G401 (cell line): ENCODE measurements around the gene FAM83F. TPM values are rescaled to one million over a fixed set of nuclear protein-coding genes. Genes with fewer than 3 reads are reported as not detected.
"Not testable (repeated sequence)": the region's sequence is repeated elsewhere in the genome, so short reads cannot be mapped to it uniquely, and the experiment has no call there.

ENCODE experiments used
- DNase-seq: peaks from one replicate; pipeline ENCODE4 v3.0.0-alpha.2; 2015; ENCODE audit warnings: low spot score
- in situ Hi-C: cut with HindIII; loops from 2 replicates; pipeline ENCODE4 v1.10.0; 2016; ENCODE audit warnings: low sequenced_read_pairs, mixed read lengths
- total RNA-seq: library from RNA; depleted of rRNA; stranded (reverse); fragments of >200 nt; shearing (Covaris generic); gene quantifications from 2 replicates; pipeline ENCODE4 v1.2.3, GENCODE V29; 2014

The FAM83F gene
- total RNA-seq, 1 experiment from 2014 or later: 0.27 TPM

DNA sequence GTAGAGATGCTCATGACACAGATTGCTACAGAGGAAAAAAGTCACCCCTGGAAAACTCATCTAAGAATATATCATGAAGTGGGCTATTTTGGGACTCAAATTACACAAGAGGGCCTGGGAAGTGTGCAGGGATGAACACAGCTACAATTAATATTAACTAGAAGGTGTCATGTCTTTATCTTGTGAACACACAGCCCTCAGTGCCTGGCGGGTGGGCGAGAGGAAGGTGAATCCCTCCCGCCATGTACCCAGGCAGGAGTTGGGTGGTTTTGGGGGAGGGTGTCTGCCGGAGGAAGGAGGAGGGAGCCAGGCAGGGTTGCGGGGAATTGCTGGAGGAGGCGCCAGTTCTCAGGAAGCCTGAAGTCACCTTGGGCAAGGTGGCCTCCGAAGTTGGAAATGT, 5.1 kb upstream of the FAM83F start:
- no peak for DNase-seq
- in situ Hi-C loops: no loop called here

DNA sequence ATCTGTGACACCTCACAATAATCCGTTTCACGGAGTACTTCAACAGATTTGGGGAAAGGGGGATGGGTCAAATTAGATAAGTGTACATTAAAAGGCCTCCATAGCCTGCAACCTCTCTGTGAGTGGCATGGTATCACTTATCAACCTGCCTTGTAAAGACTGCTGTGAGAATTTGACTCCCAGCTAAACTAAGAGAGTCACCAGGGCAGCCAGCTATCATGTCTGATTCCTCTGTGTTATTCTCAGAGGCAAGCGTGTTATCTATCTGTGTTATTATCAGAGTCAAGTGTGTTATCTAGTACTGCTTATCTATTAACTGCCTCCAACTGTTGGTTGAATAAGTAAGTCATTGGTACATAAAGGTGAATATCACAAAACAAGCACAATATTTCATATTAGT, 4.1 kb upstream of the FAM83F start:
- DNase-seq: no peak

DNA sequence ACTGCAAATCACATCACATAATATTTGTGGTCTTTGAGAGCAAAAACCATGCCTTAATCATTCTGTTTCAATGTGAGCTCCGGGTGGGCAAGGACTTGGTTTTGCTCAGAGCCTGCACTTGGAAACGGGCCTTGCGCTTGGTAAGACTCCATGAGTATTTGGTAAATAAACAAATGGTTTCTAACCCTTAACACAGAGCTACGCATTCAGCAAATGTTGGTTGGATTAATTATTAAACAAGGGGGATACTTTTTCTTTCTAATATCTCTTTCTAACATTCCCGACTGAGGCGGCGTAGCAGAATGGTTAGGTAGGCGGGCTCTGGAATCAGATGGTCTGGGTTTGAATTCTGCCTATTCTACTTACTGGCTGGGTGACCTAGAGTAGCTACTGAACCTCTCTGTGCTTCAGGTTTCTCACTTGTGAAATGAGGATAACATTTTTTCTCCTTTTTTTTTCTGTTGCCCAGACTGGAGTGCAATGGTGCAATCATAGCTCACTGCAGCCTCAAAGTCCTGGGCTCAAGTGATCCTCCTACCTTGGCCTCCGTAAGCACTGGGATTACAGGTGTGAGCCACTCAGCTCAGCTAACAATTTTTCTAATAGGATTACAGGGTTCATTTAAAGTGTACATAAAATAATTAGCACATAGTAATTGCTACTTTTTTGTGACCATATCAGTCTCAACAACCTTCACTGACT, 3.4 kb upstream of the FAM83F start:
- in situ Hi-C loops: no loop called here
- DNase-seq: no peak

More for the DNA sequence above, 4.1 kb upstream of the FAM83F start:
- in situ Hi-C loops: no loop called here

DNA sequence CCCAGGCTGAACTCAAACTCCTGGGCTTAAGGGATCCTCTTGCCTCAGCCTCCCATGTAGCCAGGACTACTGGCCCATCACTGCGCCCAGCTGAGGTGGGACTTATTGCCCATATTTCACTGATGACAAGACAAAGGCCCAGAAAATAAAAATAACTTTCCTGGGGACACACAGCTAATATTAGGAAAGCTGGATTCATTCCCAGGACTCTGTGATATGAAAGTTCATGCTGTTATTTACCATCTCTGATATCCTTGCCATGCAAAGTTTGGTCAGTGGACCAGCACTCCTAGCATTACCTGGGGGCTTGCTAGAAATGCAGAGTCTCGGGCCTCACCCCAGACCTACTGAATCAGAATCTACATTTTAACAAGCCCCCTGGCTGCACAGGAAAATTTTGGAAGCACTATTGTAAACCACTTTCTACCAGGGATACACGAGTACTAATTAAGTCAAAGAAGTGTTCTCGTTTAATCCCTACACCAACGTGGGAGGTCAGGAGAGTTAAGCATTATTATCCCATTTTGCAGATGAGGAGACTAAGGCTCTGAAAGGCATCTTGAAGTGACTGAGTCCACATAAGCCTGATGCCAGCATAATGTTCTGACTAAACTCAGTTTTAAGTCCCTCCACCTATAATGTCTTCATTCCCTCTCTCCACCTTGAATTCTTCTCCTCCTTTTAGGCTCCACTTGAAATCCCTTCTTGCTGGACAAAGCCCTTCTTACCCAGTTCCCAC, 2.5 kb upstream of the FAM83F start:
- DNase-seq: no peak
- in situ Hi-C loops: no loop called here

DNA sequence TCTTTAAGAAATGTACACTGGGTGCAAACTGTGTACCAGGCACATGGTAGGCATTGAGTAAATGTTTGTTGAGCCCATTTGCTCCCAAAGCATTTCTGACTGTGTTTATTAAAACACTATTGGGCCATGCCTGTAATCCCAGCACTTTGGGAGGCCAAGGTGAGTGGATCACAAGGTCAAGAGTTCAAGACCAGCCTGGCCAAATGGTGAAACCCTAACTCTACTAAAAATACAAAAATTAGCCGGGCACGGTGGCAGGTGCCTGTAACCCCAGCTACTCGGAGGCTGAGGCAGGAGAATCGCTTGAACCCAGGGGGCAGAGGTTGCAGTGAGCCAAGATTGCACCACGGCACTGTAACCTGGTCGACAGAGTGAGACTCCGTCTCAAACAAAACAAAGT, 1.9 kb upstream of the FAM83F start:
- in situ Hi-C loops, DNase-seq: not testable (repeated sequence)

DNA sequence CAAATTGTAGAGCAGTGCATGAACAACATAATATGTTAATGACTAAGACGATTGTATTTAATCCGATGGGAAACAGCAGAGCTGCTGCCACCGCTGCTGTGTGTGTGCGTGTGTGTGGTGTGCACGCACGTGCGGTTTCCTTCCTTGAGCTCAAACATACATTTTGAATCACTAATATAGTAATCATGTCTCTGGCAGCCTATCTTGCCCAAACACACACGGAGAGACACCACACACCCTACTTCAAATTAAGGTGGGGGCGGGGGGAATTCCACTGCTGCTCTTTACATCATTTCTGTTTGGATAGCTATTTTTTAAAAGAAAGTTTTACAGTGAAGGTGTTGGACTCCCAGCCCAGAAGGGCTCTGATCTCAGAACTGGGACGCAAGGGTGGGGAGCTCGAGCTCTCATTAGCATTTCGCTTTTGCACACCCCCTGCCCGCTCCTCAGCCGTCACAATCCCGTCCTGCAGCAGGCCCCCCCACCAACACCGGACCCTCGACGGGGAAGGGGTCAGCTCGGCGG, 651 bp upstream of the FAM83F start:
- no peak for DNase-seq
- in situ Hi-C loops: no loop called here

DNA sequence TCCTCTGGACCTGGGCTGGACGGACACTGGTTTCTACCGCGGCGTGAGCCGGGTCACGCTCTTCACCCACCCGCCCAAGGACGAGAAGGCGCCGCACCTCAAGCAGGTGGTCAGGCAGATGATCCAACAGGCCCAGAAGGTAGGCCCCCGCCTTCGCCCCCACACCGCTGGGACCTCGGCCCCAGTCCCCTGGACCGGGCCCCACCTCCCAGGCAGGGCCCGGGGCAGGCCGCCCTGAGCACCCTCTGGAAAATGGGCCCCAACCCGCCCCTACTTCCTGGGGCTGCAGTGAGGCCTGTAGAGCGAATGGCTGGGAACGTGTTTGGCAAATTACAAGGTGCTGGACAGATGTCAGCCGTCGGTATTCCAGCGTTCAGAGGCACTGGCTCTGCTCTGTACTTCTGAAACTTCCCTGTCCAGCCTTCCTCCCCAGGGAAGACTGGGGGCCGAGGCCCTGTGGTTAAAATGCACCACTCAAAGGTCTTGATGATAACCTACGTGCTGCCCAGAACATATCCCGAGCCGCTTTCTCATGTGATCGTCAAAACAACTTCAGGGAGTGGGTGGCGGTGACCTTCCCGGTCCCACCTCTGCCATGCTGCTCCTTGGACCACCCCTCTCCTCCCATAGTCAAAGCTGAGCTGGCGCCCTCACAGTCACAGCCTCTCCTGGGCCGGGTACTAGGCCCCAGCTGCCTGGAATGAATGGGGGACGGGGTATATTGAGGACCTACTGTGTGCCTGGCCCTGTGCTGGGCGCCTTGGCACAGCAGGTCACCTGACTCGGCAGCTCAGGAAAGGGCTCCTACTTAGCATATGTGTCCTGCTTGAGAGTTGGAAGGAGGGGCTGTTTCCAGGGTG, 869 bp downstream of the FAM83F start:
- in situ Hi-C loops: no loop called here
- no peak for DNase-seq

DNA sequence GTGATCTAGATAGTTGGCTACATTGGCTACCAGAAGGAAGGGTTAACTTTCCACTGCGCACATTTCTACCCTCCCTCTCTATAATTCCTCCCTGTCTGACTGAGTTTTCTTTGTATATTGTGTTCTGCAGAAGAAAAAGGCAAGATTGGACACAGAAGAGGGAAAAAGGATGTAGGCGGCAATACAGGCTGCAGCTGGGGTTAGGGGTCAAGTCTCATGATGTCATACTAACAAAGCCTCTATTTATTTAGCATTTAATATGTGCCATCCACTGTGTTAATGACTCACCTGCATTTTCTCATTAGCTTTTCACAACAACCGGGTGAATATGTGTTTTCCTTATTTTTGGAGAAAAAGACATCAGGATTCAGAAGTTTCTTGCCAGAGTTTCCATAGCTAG, 2.0 kb downstream of the FAM83F start:
- no peak for DNase-seq

DNA sequence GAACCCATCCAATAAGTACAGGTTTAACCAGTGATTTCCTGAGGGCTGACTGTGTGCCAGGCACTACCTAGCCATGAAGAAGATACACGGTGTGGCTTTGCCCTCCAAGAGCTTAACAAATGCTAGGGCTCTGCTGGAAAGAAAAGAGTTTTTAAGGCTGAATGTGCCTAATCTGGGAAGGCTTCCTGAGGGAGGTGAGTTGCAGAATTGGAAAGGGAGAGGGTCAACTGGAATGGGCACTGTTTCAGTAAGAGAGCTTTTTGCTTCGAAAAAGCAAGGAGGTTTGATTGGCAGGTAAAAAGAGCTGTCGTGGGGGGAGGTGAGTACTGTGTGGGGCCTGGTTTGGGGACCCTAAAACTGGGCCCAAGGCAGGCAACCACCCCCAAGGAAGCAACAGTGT, 2.7 kb downstream of the FAM83F start:
- in situ Hi-C loops: no loop called here
- DNase-seq: no peak

More for the DNA sequence above, 2.0 kb downstream of the FAM83F start:
- in situ Hi-C loops: no loop called here

DNA sequence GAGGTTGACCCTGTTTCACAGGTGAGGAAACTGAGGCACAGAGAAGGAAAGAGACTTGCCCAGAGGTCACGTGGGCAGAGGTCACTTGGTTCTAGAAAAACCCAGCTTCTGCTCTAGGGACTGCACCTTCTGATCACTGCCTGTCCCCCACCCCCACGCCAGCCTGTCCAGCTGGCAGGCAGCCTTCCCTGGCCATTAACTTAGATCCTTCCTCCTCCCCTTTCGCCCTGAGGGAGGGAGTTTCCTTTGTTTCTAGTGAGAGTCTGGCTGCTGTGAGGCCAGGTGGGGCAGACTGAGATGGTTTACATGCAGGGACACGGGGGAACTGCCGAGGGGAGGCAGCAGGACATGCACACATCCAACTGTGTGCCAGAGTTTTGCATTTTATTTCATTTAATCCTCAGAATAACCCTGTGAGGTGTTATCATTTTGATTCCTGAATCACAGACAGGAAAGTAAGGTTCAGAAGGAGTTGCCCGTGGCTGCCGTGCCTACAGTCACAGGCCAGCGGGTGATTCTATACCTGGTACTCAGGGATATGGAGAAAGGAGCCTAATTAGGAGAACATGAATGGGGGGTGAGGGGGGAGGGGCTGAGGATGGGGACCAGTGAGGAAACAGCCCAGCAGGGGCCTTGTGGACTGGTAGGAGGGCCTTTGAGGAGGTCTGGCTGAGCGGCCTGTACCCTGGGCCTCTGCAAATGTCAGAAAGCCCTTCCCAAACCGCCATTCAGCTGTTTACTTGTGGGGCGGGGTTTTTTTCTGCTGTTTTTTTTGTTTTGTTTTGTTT, 3.4 kb downstream of the FAM83F start:
- in situ Hi-C loops: no loop called here

DNA sequence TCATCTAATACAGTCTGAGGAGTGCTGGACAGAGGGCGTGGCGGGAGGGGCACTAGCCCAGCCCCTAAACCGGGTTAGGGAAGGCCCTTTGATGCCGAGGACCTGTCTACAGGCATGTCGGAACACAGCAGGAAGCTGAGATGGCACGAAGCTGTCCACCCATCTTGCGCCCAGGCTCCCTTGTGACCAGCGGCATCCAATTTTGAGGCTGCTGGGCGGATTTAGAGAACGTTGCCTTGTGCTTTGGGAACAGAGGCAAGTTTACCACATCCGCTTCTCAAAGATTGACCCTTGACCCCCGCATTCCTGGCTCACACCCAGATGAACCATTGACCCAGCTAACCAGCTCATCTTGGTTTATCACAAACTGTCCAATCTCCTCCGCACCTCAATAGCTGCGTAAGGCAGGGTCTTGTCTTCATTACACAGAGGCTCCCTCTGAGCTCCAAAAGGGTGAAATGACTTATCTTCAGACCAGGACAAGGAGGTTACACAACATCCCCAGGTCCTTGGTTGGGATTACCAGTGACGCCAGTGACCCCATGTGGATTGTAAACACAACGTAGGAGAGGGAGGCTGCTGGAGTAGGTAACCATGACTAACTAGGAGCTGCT, 4.5 kb downstream of the FAM83F start:
- DNase-seq: no peak
- in situ Hi-C loops: no loop called here

More for the DNA sequence above, 3.4 kb downstream of the FAM83F start:
- DNase-seq: no peak

DNA sequence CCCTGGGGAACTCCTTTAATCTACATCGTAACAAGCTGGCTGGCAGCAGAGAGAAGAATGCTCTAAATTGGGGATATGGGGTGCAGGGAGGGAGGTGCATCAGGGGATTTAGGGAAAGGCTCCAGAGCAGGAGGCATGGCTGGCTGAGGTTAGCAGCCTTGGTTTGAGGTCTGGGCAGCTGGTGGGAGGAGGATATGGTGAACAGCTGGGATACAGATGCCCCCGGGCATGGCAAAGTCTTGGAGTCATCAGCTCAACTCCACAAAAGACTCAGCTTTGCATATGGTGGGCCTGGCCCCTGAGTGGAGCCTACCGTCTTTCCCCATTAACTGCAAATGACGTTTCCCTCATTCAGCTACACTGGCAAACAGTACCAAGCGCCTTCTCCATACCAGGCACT, 5.4 kb downstream of the FAM83F start:
- in situ Hi-C loops: loop anchor here (10.0 kb wide), 1 partner anchor 75 kb away; no protein-coding TSS in a partner anchor
- no peak for DNase-seq

DNA sequence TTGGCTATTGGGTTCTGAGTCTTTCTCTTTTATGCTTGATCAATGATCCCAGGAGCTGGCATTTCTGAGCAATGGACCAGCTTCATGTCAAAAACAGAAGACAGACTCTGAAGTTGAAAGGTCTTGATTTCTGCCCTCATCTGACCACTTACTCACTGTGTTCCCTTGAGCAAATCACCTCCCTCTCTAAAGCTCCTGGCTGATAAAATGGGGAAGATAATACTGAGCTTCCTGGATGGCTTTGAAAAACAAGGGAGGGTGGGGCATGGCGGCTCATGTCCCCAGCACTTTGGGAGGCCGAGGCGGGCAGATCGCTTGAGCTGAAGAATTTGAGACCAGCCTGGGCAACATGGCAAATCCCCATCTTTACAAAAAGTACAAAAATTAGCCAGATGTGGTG, 6.4 kb downstream of the FAM83F start:
- DNase-seq: no peak
- in situ Hi-C loops: loop anchor here (10.0 kb wide), 1 partner anchor 76 kb away; no protein-coding TSS in a partner anchor

DNA sequence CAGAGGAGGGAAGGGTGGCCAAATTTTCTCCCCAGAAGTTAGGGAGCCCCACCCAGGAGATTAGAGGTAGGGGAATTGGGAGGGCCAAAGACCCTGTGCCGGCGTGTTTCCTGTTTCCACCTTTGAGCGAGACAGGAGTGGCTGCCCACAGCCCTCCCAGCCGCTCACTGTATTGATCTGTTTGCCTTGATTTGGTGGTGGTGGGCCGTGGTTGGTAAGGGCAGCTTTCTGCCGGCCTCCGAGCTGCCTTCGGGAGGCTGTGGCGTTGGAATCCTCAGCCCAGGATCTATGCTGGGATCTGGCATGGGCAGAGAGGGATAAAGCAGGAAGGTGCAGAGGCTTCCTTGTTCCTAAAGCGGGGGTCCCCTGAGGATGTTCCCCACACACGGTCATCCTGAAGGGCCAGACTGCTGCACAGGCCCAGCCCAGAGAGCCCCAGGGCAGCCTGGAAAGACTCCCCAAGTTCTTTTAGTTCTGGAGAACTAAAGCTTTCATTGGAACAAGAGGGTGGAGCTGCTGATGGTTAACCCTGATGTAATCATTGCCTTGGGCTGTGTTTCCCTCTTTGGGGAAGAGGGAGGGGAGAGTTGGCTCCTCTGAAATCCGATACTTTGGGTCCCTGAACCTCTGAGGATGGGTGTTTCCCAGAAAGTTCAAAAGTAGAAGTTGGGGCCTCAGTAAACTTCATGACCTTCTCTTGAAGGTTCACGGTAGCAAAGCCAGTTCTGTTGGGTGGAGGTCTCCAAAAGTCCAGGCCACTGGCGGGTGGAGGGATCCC, 7.2 kb downstream of the FAM83F start:
- no peak for DNase-seq
- in situ Hi-C loops: loop anchor here (10.0 kb wide), 1 partner anchor 77 kb away; no protein-coding TSS in a partner anchor

DNA sequence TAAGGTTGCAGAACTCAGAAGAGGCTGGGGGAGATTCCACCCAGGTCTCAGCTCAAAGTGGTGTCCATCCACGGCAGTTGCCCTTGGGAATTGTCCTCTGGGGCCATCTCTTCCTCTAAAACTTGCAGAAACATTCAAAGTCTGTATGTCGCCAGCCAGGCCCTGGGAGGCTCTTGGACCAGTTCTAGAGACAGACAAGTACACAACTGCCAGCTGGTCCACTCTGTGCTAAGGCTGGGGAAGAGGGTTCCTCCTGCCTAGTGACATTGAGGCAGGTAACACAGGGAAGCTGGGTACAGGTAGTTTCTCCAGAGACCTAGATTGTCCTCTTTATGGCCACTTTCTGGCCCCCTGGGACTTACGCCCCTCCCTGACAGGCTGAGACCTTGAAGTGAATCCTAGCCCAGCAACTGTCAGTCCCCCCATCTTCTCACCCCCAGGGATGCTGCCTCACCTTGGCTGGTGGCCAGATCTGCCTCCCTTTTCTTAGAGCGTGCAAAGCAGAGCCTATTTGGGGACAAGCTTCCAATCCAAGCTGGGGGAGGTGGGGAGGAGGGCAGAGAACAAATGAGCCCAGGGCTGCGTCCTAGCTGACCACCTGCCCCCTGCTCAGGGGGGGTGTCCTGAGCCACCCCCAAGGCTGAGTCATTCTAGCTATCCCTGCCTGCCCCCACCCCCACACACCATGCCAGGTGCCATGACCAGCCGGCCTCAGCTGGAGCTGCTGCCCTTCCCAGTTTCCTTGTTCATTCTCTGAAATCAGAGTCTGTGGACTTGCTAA, 8.4 kb downstream of the FAM83F start:
- no peak for DNase-seq
- in situ Hi-C loops: loop anchor here (10.0 kb wide), 1 partner anchor 78 kb away; no protein-coding TSS in a partner anchor

DNA sequence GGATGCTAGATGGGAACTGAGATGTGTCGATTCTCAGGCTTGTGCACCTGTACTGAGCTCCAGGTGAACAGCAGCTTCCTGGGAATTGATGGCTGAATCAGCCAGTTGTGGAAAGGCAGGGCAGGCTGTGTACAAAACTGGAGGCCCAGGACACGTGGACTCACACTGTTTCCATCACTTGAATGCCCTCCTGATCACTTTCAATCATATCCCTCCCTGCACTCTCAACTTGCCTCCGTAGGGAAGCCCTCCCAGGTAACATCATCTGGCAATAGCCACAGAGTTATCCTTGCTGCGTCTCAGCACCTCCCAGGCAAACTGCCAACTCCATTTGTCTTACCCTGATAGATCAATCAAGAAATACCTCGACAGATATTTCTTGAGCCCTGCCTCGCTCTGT, 10.1 kb downstream of the FAM83F start:
- no peak for DNase-seq
- in situ Hi-C loops: loop anchor here (10.0 kb wide), 1 partner anchor 80 kb away; no protein-coding TSS in a partner anchor

DNA sequence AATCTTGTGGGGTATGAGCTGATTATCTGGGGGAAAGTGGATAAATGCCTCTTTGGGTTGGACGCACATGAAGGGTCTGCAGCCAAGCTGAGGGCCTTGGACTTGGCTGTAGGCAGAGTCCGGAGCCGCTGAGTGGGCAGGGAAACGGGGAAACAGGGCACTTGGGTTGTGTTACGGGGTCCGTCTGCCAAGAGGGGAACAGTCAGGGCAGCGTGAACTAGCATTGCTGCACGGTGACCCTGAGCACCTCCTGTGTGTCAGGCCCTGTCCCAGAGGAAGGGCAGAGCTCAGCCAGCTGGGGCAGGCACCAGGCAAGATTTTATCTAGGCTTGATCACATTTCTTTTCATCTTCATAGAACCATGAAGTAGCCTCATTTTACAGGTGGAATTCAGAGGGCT, 11.9 kb downstream of the FAM83F start:
- in situ Hi-C loops: loop anchor here (10.0 kb wide), 1 partner anchor 82 kb away; no protein-coding TSS in a partner anchor

More for the DNA sequence above, 11.9 kb downstream of the FAM83F start:
- no peak for DNase-seq
